ENCODE results near the gene GPATCH2L.

- TF ChIP-seq POLR2A (IDR thresholded peaks at IDR 0.05; ENCODE audit: low read depth, low read length) (no peak), TAF1 (IDR thresholded peaks at IDR 0.05; ENCODE audit: borderline replicate concordance, low read depth, low read length) (no peak)
These were observed 52.9 kb downstream of the GPATCH2L start for GRCh38 chr14:76204461-76205230.

All from GM12892 (cell line).